ENCODE results near the gene ARF3. TPM values are rescaled to one million over a fixed set of nuclear protein-coding genes. Genes with fewer than 3 reads are reported as not detected.

Gene ARF3
- polyA plus RNA-seq, 3 donors: 56.5 to 88.5 (median 58.4) TPM

DNA sequence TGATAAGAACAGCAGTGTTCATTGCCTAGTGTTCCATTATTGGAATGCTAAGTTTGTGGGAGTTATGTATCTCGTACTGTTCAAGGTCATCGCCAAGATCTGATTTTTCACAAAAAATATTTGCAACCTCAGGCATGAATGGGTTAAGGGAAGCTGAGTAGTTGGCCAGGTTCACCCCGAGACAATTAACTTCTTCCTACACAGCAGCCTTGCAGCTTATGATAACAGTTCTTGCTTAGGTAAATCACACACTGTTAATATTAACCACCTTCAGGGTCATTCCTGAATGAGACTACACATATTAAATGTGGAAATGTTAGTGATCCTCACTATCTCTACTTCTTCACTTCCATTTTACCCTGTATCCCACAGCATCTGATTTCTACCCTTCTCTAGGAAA is 50.0 kb downstream of the ARF3 start:
- H3K27ac Mint-ChIP-seq: no peak overlapping the region
- H4K20me1 ChIP-seq (ENCODE audit: insufficient read depth, low read length): no peaks in the 10 kb centered on the region
- H3K36me3 ChIP-seq (replicated peaks in 1 of 2; ENCODE audit: control insufficient read depth in 1 of 2, insufficient read depth in 2 of 2, low read length in 2 of 2): no peaks in the 10 kb centered on the region
- H3K9me3 ChIP-seq (replicated peaks in 1 of 2; ENCODE audit: control insufficient read depth in 1 of 2, insufficient read depth in 1 of 2, low read length in 2 of 2): no peaks in the 10 kb centered on the region
- H3K4me3 ChIP-seq (replicated peaks in 1 of 3; ENCODE audit: low read depth in 2 of 3, low read length in 3 of 3): no peak overlapping the region
- peaks cover 15% of the 10 kb centered on the region for H3K4me1 Mint-ChIP-seq
- H3K9ac ChIP-seq (ENCODE audit: insufficient read depth, low read length, poor library complexity, severe bottlenecking): no peak overlapping the region
- TF ChIP-seq, protein P1, sequence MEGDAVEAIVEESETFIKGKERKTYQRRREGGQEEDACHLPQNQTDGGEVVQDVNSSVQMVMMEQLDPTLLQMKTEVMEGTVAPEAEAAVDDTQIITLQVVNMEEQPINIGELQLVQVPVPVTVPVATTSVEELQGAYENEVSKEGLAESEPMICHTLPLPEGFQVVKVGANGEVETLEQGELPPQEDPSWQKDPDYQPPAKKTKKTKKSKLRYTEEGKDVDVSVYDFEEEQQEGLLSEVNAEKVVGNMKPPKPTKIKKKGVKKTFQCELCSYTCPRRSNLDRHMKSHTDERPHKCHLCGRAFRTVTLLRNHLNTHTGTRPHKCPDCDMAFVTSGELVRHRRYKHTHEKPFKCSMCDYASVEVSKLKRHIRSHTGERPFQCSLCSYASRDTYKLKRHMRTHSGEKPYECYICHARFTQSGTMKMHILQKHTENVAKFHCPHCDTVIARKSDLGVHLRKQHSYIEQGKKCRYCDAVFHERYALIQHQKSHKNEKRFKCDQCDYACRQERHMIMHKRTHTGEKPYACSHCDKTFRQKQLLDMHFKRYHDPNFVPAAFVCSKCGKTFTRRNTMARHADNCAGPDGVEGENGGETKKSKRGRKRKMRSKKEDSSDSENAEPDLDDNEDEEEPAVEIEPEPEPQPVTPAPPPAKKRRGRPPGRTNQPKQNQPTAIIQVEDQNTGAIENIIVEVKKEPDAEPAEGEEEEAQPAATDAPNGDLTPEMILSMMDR (IDR thresholded peaks at IDR 0.05): no peak
- no peak overlapping the region for H3K4me3 Mint-ChIP-seq
- H3K4me1 ChIP-seq (ENCODE audit: control insufficient read depth in 1 of 2, insufficient read depth in 2 of 2, low read length in 2 of 2): peaks cover 11 to 13% of the 10 kb centered on the region in 2 donors
- intact Hi-C loops (cut with micrococcal nuclease): no loop called here
- DNase-seq: no peak
- H3K36me3 Mint-ChIP-seq: no peaks in the 10 kb centered on the region
- WGBS (ENCODE audit: insufficient coverage): no CpG with 5 or more reads among the region's 3 CpGs
- peaks cover 4 to 27% (median 10%) of the 10 kb centered on the region in 3 donors for H3K27me3 Mint-ChIP-seq (ENCODE audit: low read depth in 3 of 3)
- no peak overlapping the region for H2AFZ ChIP-seq (ENCODE audit: insufficient read depth, low read depth, low read length, poor library complexity, severe bottlenecking)
- no peaks in the 10 kb centered on the region for H3K9me3 Mint-ChIP-seq
- no peak overlapping the region for H3K4me2 ChIP-seq (replicated peaks; ENCODE audit: extremely low read depth, low read length, poor library complexity, severe bottlenecking)
- H3K79me2 ChIP-seq (ENCODE audit: insufficient read depth, low read length): no peaks in the 10 kb centered on the region
- H3K27ac ChIP-seq (ENCODE audit: low read depth in 1 of 2, low read length in 2 of 2): no peak overlapping the region
- H3K27me3 ChIP-seq (ENCODE audit: control insufficient read depth in 2 of 2, insufficient read depth in 2 of 2, low read length in 2 of 2): peaks cover 3% of the 10 kb centered on the region in 2 donors

DNA sequence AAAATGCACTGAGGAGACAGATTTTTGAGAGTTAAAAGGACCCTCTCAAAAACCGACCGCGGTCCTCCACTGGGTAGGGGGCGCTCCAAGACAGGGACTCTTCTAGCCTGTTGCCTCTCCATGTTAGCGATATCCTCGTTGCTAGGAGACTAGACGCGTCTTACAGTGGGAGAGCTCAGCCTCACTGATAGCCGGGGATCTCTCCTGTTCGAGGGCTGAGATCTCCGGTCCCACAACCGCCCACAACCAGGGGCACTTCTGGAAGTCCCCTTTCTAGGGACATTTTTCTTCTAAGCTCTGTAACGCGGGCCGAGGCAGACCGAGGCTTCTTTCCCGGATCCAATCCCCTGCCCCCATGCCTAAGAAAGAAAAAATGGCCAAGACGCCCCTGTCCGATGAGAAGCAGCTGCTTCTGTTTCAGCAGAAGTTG is 53.3 kb downstream of the ARF3 start:
- H3K79me2 ChIP-seq (ENCODE audit: insufficient read depth, low read length): no peaks in the 10 kb centered on the region
- peaks cover 3% of the 10 kb centered on the region in 2 donors for H3K27me3 ChIP-seq (ENCODE audit: control insufficient read depth in 2 of 2, insufficient read depth in 2 of 2, low read length in 2 of 2)
- TF ChIP-seq, protein P1 (IDR thresholded peaks at IDR 0.05): peak; percentile 70
- intact Hi-C loops (cut with micrococcal nuclease): no loop called here
- peak overlapping the region; percentile 81 for H2AFZ ChIP-seq (ENCODE audit: insufficient read depth, low read depth, low read length, poor library complexity, severe bottlenecking)
- no peaks in the 10 kb centered on the region for H3K9me3 ChIP-seq (replicated peaks in 1 of 2; ENCODE audit: control insufficient read depth in 1 of 2, insufficient read depth in 1 of 2, low read length in 2 of 2)
- peak overlapping the region; percentile 76 to 93 for H3K4me3 Mint-ChIP-seq
- H3K36me3 Mint-ChIP-seq: no peaks in the 10 kb centered on the region
- H3K36me3 ChIP-seq (replicated peaks in 1 of 2; ENCODE audit: control insufficient read depth in 1 of 2, insufficient read depth in 2 of 2, low read length in 2 of 2): no peaks in the 10 kb centered on the region
- peaks cover 11 to 13% of the 10 kb centered on the region in 2 donors for H3K4me1 ChIP-seq (ENCODE audit: control insufficient read depth in 1 of 2, insufficient read depth in 2 of 2, low read length in 2 of 2)
- H3K27ac ChIP-seq (ENCODE audit: low read depth in 1 of 2, low read length in 2 of 2): no peak overlapping the region
- no peaks in the 10 kb centered on the region for H4K20me1 ChIP-seq (ENCODE audit: insufficient read depth, low read length)
- H3K4me3 ChIP-seq (replicated peaks in 1 of 3; ENCODE audit: low read depth in 2 of 3, low read length in 3 of 3): peak overlapping the region in 2 of 3 experiments; percentile 22 to 70
- peaks cover 5 to 28% (median 9%) of the 10 kb centered on the region in 3 donors for H3K27me3 Mint-ChIP-seq (ENCODE audit: low read depth in 3 of 3)
- H3K27ac Mint-ChIP-seq: peak overlapping the region in 1 of 7 donors; percentile 41
- peak overlapping the region; percentile 67 for H3K4me2 ChIP-seq (replicated peaks; ENCODE audit: extremely low read depth, low read length, poor library complexity, severe bottlenecking)
- peak overlapping the region; percentile 15 for H3K9ac ChIP-seq (ENCODE audit: insufficient read depth, low read length, poor library complexity, severe bottlenecking)
- no peaks in the 10 kb centered on the region for H3K9me3 Mint-ChIP-seq
- WGBS (ENCODE audit: insufficient coverage): 1% methylated on average over 14 of the region's 19 CpGs
- DNase-seq: peak; percentile 44 to 70 (median 55)
- peaks cover 15% of the 10 kb centered on the region for H3K4me1 Mint-ChIP-seq
